K562 (cell line): Measurements from ENCODE around the gene ZNF598. TPM values are rescaled to one million over a fixed set of nuclear protein-coding genes. Genes with fewer than 3 reads are reported as not detected.

ENCODE experiments used
- POLR2G ChIP-seq: fragments of 200-400 bp; formaldehyde crosslinking; IDR thresholded peaks from 2 replicates; pipeline ENCODE4 v1.6.1; 2017; ENCODE audit warnings: low read depth, mild to moderate bottlenecking, antibody characterized with exemption, low read length, moderate library complexity
- SPI1 ChIP-seq: IDR thresholded peaks from 2 replicates; pipeline ENCODE4 v1.6.1; 2011; ENCODE audit warnings: low read depth, low read length, control low read depth, borderline replicate concordance
- TFAP4 ChIP-seq: sonication (generic); formaldehyde crosslinking; IDR thresholded peaks from 2 replicates; pipeline ENCODE4 v1.8.0; 2022; ENCODE audit warnings: missing genetic modification reagents, mild to moderate bottlenecking, moderate library complexity, borderline replicate concordance
- ZBTB40 ChIP-seq, 2 experiments: fragments of 450-650 bp in 1 of 2; sonication (generic) in 1 of 2; formaldehyde crosslinking in 1 of 2; IDR thresholded peaks; 2 replicates each; pipeline versions ENCODE4 v1.7.1 to v1.9.0; 2016 to 2022; ENCODE audit warnings: inconsistent platforms in 1 of 2, mild to moderate bottlenecking in 1 of 2, missing genetic modification reagents in 1 of 2
- polyA plus RNA-seq, 8 experiments: library from polyadenylated mRNA; depleted of rRNA in 4 of 8; stranded (reverse) in 5 of 8; unstranded in 3 of 8; fragments of >200 nt; fragmentation: Nextera tagmentation in 2 of 8; fragmentation: Illumina TruSeq in 1 of 8; extraction: Ambion mirVana in 2 of 8; extraction: Trizol in 1 of 8; gene quantifications; 2 replicates each; pipeline versions ENCODE4 v1.2.1 to v1.2.3, GENCODE V29; 2011 to 2014; ENCODE audit warnings: inconsistent platforms in 1 of 8, missing spikeins in 1 of 8
- total RNA-seq, 7 experiments: library from RNA; depleted of rRNA in 6 of 7; stranded (reverse); fragments of >200 nt in 6 of 7; fragmentation: Illumina TruSeq in 2 of 7; extraction: Trizol in 2 of 7; gene quantifications; 2 replicates each; pipeline versions ENCODE4 v1.2.1 to v1.2.3, GENCODE V29; 2011 to 2021; ENCODE audit warnings: low replicate concordance in 1 of 7

The ZNF598 gene
- total and polyA plus RNA-seq, 9 of the 15 experiments (the other 6 are each of a cell fraction or from before 2014, with no cell fraction given) = 0.11 to 115 (median 29.6) TPM

- no peak for TF ChIP-seq ZBTB40 (IDR thresholded peaks at IDR 0.05)
- 0 out of 2 replicates have a peak, but pooled peaks have one; percentile 18 for TF ChIP-seq ZBTB40 (CRISPR knock-in tag; IDR thresholded peaks at IDR 0.05)
- TF ChIP-seq SPI1 = peak; percentile 82
- peak; percentile 50; the same call in 1 of the 2 replicates for TF ChIP-seq TFAP4 (CRISPR knock-in tag)
- TF ChIP-seq POLR2G = peak; percentile 47; the same call in 1 of the 2 replicates
These were observed 29.8 kb upstream of the ZNF598 start (continued) for GRCh38 chr16:2039274-2040031.
